Nucleus accumbens (tissue), 56 donors: ENCODE measurements around the gene CDKN2AIPNL.
"Not testable (repeated sequence)": the region's sequence is repeated elsewhere in the genome, so short reads cannot be mapped to it uniquely, and the experiment has no call there.

ENCODE experiments used
- DNase-seq, 56 donors: peaks; one replicate each; lab custom pipeline; 2025; lab: John Stamatoyannopoulos, UW

CDKN2AIPNL gene

DNA sequence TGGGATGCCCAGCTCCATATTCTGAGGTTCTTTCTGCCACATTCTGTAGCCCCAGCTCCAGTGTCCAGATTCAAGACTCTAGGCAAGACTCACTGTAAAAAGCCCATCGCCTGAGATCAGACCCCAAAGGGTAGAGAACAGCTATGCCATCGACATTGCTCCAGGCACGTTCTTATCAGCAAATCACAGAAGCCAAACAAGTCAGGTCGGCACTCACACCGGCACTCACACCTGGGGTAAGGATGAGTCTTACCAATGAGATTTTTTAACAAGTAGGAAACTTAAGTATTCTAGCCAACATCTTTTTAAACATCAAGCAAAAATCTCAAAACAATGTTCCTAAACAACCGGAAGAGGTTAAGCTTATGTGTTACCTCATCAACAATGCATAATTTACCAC is 2.4 kb downstream of the CDKN2AIPNL start:
- DNase-seq: no peak

GRCh38 chr5:134406390-134406789 is 5.3 kb downstream of the CDKN2AIPNL start:
- DNase-seq: no peak

DNA sequence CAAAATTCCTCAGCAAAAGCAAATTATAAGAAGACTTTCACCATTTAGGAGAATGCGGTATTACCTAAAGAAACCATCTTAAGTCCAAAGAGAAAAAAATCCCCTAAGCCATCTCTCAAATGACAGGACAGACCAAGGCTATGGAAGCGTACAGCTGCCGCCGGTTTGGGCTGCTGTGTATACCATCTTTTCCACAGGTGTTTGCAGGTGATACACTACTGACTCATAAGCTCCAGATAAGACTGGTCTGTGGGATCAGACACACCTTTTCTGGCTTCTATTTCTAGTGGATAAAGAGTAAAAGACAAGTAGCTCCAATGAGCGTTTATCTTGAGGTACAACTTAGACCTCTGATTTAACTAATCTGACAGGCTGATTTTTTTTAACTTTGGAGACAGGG is 7.7 kb downstream of the CDKN2AIPNL start:
- DNase-seq: no peak

DNA sequence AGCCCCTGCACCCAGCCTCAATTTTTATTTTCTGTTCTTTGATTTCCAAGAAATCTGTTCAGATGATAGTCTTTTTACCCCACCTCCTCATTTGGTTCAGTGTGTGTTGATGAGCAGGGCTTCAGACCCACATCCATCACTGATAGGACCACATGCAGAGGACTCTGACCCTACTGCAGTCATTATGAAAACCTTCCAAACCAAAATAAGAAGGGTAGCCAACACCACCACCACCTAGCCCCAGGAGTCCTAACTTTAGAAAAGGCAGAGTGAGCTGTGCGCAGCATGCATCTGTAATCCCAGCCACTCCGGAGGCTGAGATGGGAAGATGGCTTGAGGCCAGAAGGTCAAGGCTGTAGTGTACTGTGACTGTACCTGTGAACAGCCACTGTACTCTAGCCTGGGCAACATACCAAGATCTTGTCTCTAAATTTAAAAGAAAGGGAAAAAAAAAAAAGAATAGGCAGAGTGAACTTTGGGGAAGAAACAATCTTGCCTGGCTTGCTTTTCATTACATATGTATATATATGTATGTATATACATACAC is 13.0 kb downstream of the CDKN2AIPNL start:
- DNase-seq: no peak

DNA sequence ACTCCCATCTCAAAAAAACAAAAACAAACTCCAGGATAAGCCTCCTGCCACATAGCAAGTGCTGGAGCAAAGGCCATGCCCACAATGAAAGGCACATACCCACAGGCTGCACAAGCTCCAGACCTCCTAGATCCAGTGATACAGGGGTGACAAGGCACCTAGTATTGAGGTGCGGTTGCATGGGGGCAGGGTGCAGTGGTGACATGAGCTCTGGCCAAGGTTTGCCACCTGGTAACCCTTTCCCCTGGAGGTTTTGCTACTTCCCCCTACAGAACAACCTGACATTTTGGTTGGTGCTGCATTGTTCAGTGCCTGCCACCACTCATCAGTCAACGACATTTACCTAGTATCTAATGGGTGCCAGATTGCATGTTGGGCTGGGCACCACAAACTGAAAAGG is 14.5 kb downstream of the CDKN2AIPNL start:
- DNase-seq: no peak

DNA sequence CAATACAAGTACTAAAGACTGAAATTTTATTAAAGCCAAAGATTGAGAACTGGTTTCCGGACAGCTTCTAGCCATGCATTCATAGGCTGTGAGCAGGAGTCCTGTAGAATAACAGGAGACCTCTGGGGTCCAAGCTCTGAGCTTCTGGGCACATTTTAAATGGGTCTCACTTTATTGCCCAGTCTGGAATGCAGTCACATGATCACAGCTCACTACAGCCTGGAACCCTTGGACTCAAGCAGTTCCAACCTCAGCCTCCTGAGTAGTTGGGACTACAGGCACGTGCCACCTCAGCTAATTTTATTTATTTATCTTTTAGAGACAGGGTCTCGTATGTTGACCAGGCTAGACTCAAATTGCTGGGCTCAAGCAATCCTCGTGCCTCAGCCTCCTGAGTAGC is 15.4 kb downstream of the CDKN2AIPNL start:
- no peak for DNase-seq

GRCh38 chr5:134394932-134395331 is 16.7 kb downstream of the CDKN2AIPNL start:
- no peak for DNase-seq

DNA sequence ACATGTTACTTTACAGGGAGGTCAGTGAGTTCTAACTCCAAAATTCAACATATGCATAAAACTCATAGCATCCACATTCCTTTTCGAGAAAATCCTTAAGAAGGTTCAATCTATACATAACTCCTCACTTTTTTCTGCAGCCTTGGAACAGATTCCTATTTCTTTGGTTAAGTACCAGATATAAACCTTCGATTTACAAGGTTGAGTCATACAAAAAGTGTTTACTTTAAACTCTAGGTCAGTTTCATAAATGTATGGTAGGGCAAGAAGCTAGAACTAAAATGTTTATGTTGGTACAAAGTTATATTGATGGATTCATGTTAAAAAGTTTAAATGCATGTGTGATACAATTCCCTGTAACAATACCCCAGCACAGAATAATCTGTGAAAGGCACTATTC is 19.4 kb downstream of the CDKN2AIPNL start:
- no peak for DNase-seq

DNA sequence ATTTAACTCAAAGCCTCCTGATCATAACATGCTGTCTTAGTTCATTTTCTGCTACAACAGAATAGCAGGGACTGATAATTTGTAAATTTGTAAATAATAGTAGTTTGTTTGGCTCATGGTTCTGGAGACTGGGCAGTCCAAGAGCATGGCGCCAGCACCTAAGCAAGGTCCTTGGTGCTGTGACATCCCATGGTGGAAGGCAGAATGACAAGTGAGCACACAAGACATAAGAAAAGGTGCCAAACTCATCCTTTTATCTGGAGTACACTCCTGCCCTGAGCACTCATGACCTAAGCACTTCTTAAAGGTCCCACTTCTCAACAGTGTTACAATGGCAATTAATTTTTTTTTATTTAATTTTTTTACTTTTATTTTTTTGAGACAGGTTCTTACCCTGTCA is 24.2 kb downstream of the CDKN2AIPNL start:
- DNase-seq: no peak

GRCh38 chr5:134383980-134384697 is 27.5 kb downstream of the CDKN2AIPNL start:
- no peak for DNase-seq

GRCh38 chr5:134382204-134382603 is 29.5 kb downstream of the CDKN2AIPNL start:
- not testable (repeated sequence) for DNase-seq

DNA sequence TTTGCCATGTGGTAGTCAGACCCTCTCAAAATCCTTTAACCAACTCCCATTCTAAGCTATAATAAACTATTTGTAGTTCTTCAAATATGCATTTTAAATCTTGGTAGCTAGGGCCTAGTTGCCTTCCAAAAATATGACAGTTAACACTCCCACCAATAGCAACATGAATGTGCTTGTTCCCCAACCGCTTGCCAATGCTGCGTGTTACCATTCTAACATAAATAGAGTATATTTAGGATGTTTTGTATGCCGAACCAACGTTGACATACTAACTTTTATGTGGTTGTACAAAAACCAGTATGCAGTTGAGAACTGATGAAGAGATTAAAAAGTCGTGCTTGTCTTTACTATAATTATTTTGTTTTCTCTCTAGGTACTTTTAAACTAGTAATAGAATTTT is 31.3 kb downstream of the CDKN2AIPNL start:
- DNase-seq: no peak

DNA sequence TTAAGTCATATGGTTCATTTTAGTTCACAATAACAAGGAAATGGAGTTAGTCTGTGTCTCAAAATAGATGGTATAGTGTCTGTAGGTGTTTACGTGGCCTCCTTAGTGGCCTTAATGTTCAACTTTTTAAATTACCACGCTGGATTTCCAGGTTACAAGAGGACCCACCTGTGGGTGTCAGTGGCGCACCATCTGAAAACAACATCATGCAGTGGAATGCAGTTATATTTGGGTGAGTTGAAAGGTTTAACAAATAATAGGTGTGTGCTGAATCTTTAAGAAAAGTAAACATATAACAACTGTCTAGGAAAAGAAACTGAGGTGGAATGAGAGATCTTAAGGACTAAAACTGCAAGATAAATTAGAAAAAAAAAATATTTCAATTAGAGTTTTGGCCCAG is 37.4 kb downstream of the CDKN2AIPNL start:
- no peak for DNase-seq

GRCh38 chr5:134373633-134374032 is 38.0 kb downstream of the CDKN2AIPNL start:
- DNase-seq: not testable (repeated sequence)

DNA sequence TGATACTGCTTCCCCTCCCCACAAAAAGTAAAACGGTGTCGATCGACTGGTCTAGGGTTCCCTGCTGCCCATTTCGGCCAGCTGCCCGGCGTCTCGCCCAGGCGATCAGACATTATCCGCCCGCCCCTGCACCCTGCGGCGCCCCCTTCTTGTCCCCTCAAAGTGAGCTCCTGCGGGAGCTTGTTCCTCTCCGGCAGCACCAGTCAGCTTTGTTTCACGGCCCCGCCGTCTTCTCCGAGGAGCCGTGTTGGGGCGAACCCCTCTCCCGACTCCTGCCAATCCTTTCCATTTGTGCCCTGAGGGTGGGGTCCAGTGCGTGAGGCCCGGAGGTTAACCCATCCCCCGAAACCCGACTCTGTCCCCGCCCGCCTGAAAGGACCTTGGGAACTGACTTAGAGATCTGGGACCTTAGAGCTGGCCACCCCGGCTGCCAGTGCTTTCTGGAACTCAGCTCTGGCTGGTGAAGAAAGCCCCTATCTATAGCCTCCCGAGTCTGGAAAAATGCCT is 39.8 kb downstream of the CDKN2AIPNL start:
- peak in 48 of 56 donors; percentile 11 to 71 (median 48) for DNase-seq

GRCh38 chr5:134370871-134371833 is 40.5 kb downstream of the CDKN2AIPNL start, which contains the start of gene UBE2B:
Gene UBE2B (plus strand): TSS chr5:134371569. CDS start chr5:134371596, 27 bp downstream.
- DNase-seq: peak; percentile 63 to 99 (median 97)

- DNase-seq: peak in 19 of 56 donors; percentile 3 to 66 (median 27)
Measured at GRCh38 chr5:134370311-134370870, 41.3 kb downstream of the CDKN2AIPNL start.

GRCh38 chr5:134365604-134366003 is 46.1 kb downstream of the CDKN2AIPNL start:
- DNase-seq: no peak

DNA sequence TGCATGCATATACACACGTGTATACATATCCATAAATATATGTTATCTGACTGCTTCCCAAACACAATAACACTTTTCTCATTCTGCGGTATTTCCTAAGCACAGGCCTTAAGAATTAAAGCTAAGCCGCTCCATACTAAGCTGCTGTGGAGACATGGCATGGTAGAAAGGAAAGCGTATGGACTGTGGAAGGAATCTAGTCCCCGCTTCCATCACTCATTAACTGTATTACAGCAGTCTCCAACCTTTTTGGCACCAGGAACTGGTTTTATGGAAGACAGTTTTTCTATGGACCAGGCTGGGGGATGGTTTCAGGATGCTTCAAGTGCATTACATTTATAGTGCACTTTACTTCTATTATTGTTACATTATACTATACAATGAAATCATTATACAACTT is 56.0 kb downstream of the CDKN2AIPNL start:
- DNase-seq: no peak
